Heart right ventricle (tissue), 16 donors: ENCODE results near the gene PRF1. TPM values are rescaled to one million over a fixed set of nuclear protein-coding genes. Genes with fewer than 3 reads are reported as not detected.

Experiments used
- ATAC-seq, 8 donors: fragments of 200-7000 bp; cut with Tn5 transposase; one replicate each; pipeline ENCODE4 v1.9.1; 2020; ENCODE audit warnings: mild to moderate bottlenecking in 8 of 8, moderate library complexity in 8 of 8, moderate number of reproducible peaks in 1 of 8
- DNase-seq, 2 donors: peaks; one replicate each; pipeline ENCODE4 v3.0.0-alpha.2; 2020
- H3K27ac ChIP-seq, 10 donors: fragments of 200-600 bp; sonication (generic) in 2 of 10; one replicate each; pipeline versions ENCODE4 v1.5.0 to v1.8.0; 2020 to 2022; ENCODE audit warnings: mild to moderate bottlenecking in 3 of 10
- H3K27me3 ChIP-seq, 7 donors: fragments of 200-600 bp; one replicate each; pipeline ENCODE4 v1.8.0; 2021 to 2022; ENCODE audit warnings: mild to moderate bottlenecking in 2 of 7
- H3K36me3 ChIP-seq, 9 donors: fragments of 200-600 bp; sonication (generic) in 1 of 9; one replicate each; pipeline versions ENCODE4 v1.5.0 to v1.8.0; 2020 to 2022; ENCODE audit warnings: mild to moderate bottlenecking in 2 of 9
- H3K4me1 ChIP-seq, 9 donors: fragments of 200-600 bp; sonication (generic) in 1 of 9; one replicate each; pipeline versions ENCODE4 v1.5.0 to v1.8.0; 2020 to 2022; ENCODE audit warnings: mild to moderate bottlenecking in 4 of 9
- H3K4me3 ChIP-seq, 10 donors: fragments of 200-600 bp; sonication (generic) in 2 of 10; one replicate each; pipeline versions ENCODE4 v1.5.0 to v1.8.0; 2020 to 2022; ENCODE audit warnings: mild to moderate bottlenecking in 7 of 10, moderate library complexity in 2 of 10
- H3K9me3 ChIP-seq, 11 donors: fragments of 200-600 bp in 10 of 11; sonication (generic) in 2 of 11; one replicate each; pipeline versions ENCODE4 v1.5.0 to v1.8.0; 2013 to 2022; ENCODE audit warnings: mild to moderate bottlenecking in 2 of 11, control low read depth in 1 of 11, moderate library complexity in 1 of 11
- WGBS, 2 donors: extraction: QIAGEN DNeasy Blood & Tissue Kit; methylation state at CpG; one replicate each; pipeline ENCODE4 v1.1.7; 2013; ENCODE audit warnings: inconsistent platforms in 1 of 2; 5-methylcytosine and 5-hydroxymethylcytosine counted together
- intact Hi-C, 10 donors: fragments of 100-400 bp; cut with DNase I; formaldehyde crosslinking; loops; one replicate each; pipeline versions ENCODE4 v1.11.1 to v1.14.2; 2022
- polyA plus RNA-seq, 2 donors: library from polyadenylated mRNA; stranded (reverse); fragments of 200-250 nt; gene quantifications; one replicate each; pipeline ENCODE4 v1.2.3, GENCODE V29; 2013
- total RNA-seq, 10 donors: library from RNA; stranded (reverse); fragmentation: NEBNext Ultra II Directional in 3 of 10; extraction: Animal tissue kit (Norgen Biotek cat#: 25700) in 3 of 10; gene quantifications; one replicate each; pipeline versions ENCODE4 v1.2.1 to v1.2.4, GENCODE V29; 2021 to 2023
- TF ChIP-seq, protein P1 (sequence below), 9 donors: fragments of 200-600 bp; sonication (generic) in 2 of 9; IDR thresholded peaks; one replicate each; pipeline versions ENCODE4 v1.5.0 to v1.8.0; 2021 to 2022; ENCODE audit warnings: antibody characterized with exemption in 9 of 9, mild to moderate bottlenecking in 5 of 9, moderate library complexity in 1 of 9
- donor health status: Arrhythmogenic right ventricular cardiomyopathy.
- donor health status: ischemic (EF 13 %, LVEDD 7.1; RV severe dilation, severe dysfunction).
- donor health status: healthy with polysubstance abuse.
- donor health status: DM: no; HTN: yes; CAD: no.
- donor health status: DM: no; HTN: no; CAD: no.
- donor health status: ischemic (EF 25% LVEDD 6.9; RV normal size, moderate dysfunction).
- donor health status: ischemic (EF 25% LVEDD 5.7; RV mildly dilated, moderate dysfunction).
- donor health status: healthy.
- donor health status: DM: yes; HTN: yes; CAD: no.
- donor health status: Ischemic cardiomyopathy.
- donor health status: ischemic (EF 35%, LVEDD 5.7; RV mildly dilated, moderate dysfunction).
- donor health status: nonischemic (EF 11% LVEDD 7.7; RV severe dilation, severe dysfunction).
- donor health status: DM: yes; HTN: yes; CAD: no.
- donor health status: PGD.
- donor health status: ischemic (EF 29% LVEDD 5.4; RV normal size, mild dysfunction).
- donor health status: nonischemic (EF 23%, LVEDD 6.1; RV moderate dilation, normal function).

The PRF1 gene
- total and polyA plus RNA-seq, 12 donors: 0.33 to 13.8 (median 1.2) TPM

DNA sequence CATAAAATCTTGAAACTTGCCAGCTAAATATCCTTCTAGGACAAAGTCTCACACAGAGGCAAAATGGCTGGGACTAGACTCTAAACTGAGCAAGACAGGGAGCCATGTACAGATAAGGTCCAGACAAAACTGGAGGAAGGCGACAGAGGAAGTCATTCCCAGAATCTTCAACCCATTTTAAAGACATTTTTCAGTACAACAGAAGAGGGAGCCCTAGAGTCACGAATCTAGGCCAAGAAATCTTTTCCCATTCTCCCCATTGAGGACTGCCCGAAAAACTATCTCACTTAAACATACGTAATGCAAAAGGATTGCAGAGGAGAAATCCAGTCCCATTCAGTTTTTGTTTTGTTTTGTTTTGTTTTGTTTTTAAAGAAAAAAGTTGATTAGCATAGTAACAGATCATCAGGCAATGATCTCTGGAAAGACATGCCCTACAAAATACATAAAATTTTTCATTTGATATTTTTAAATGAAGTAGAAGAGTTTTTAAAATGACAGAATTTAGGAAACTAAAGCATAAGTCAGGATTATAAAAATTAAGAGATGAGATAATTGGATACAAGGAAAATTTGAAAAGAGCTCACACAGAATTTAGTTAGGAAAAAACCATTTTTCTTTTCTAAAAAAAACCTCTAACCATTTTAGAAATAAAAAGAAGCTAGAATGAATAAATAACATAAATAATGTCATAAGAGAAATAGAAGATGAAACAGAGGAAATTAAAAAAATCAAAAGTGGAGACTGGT, 16.9 kb upstream of the PRF1 start:
- TF ChIP-seq, protein P1, sequence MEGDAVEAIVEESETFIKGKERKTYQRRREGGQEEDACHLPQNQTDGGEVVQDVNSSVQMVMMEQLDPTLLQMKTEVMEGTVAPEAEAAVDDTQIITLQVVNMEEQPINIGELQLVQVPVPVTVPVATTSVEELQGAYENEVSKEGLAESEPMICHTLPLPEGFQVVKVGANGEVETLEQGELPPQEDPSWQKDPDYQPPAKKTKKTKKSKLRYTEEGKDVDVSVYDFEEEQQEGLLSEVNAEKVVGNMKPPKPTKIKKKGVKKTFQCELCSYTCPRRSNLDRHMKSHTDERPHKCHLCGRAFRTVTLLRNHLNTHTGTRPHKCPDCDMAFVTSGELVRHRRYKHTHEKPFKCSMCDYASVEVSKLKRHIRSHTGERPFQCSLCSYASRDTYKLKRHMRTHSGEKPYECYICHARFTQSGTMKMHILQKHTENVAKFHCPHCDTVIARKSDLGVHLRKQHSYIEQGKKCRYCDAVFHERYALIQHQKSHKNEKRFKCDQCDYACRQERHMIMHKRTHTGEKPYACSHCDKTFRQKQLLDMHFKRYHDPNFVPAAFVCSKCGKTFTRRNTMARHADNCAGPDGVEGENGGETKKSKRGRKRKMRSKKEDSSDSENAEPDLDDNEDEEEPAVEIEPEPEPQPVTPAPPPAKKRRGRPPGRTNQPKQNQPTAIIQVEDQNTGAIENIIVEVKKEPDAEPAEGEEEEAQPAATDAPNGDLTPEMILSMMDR (IDR thresholded peaks at IDR 0.05): peak in 6 of 9 donors; percentile 27 to 54 (median 32)
- Histone ChIP-seq H3K9me3 (peaks cover 0 to 20% (median 10%) of the 10 kb centered on the region in 11 donors), H3K4me3 (no peak overlapping the region), H3K36me3 (no peaks in the 10 kb centered on the region), H3K4me1 (peaks cover 0 to 14% (median 0%) of the 10 kb centered on the region in 9 donors), H3K27ac (no peak overlapping the region), H3K27me3 (no peaks in the 10 kb centered on the region)
- ATAC-seq: no peak
- 58 to 62% methylated on average over 4 of the region's 4 CpGs for WGBS, 2 donors
- no peak for DNase-seq
- intact Hi-C loops: loop anchor here in 4 of 10 donors (2.0 to 10.0 kb wide), 3 partner anchors 135 to 139 kb away; no protein-coding TSS in a partner anchor

DNA sequence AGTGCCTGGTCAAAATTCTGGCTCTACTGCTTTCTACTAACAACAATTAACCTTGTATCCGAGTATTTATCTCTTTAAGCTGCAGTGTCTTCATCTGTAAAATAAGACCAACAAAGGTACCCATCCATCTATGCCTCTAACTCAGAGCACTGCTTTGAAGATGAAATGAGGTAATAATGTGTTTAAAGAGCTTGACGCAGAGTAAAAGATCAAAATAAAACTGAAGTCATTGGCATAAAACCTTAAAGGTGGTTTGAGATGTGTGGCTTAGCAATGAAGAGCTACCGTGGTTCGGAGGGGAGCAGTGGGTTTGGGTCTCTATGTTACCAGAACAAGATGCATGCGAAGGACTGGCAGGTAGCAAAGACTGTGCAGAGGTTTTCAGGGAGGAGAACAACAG, 16.1 kb upstream of the PRF1 start:
- TF ChIP-seq, protein P1 (IDR thresholded peaks at IDR 0.05): no peak
- Histone ChIP-seq H3K4me1 (peaks cover 0 to 14% (median 0%) of the 10 kb centered on the region in 9 donors), H3K27me3 (no peaks in the 10 kb centered on the region), H3K9me3 (peaks cover 0 to 20% (median 10%) of the 10 kb centered on the region in 11 donors), H3K4me3 (no peak overlapping the region), H3K36me3 (no peaks in the 10 kb centered on the region), H3K27ac (peak overlapping the region in 1 of 10 donors; percentile 57)
- intact Hi-C loops: loop anchor here in 2 of 10 donors (2.0 to 5.0 kb wide), 2 partner anchors 139 to 140 kb away; no protein-coding TSS in a partner anchor
- no peak for ATAC-seq
- DNase-seq: no peak
- WGBS, 2 donors: 95 to 96% methylated on average over 5 of the region's 5 CpGs

DNA sequence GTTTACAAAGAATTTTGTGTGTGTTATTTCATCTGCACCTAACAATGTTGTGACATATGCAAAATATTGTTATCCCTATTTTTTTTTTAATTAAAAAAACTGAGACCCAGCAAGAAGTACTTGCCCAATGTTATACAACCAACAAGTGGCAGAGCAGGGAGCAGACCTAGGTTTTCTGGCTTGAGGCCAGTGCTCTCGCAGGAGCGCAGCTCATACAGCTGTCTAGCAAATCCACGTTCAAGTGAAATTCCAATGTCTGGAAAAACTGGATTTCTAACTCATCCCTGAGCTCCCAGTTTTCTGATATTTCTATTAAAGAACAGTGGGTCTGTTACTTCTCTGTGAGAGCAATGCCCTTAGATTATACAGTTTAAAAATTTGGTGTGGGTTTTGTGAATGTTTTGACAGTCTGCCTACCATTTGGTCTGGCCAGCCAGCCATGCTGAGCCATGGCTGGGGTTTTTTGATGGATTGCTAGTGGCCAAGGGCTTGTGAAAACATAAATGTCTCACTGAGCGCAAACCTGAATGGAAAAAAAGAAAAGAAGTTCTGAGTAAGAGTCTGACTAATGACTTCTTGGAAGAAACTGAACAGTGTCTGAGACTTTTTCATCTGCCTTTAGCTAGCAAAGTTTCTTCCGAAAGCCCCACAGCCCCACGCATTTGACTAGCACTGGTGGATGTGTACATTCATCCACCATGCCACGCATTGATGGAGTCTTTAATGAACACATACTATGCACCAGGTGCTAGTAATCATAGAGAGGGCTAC, 15.4 kb upstream of the PRF1 start:
- H3K36me3 ChIP-seq: no peaks in the 10 kb centered on the region
- peaks cover 0 to 14% (median 0%) of the 10 kb centered on the region in 9 donors for H3K4me1 ChIP-seq
- intact Hi-C loops: loop anchor here in 2 of 10 donors (2.0 to 5.0 kb wide), 2 partner anchors 139 to 141 kb away; no protein-coding TSS in a partner anchor
- no peak for ATAC-seq
- WGBS, 2 donors: 72 to 79% methylated on average over 7 of the region's 7 CpGs
- DNase-seq: no peak
- peaks cover 0 to 20% (median 10%) of the 10 kb centered on the region in 11 donors for H3K9me3 ChIP-seq
- peak overlapping the region in 1 of 10 donors; percentile 57 for H3K27ac ChIP-seq
- no peak overlapping the region for H3K4me3 ChIP-seq
- TF ChIP-seq, protein P1 (IDR thresholded peaks at IDR 0.05): no peak
- H3K27me3 ChIP-seq: no peaks in the 10 kb centered on the region

DNA sequence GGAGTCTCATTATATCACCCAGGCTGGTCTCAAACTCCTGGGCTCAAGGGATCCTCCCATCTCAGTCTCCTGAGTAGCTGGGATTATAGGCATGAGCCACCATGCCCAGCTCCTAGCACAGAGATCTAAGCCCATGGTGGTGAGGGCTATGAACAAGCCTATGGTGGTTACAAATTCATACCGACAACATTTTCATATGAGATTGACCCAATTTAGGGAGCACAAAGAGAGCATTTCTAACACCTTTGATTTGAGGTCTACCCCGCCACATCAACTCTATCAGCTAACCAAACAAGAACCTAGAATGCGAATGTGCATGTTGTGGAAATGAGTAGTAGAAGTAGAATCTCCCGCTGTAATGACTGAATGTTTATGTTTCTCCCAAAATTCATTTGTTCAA, 14.2 kb upstream of the PRF1 start:
- Histone ChIP-seq H3K4me3 (no peak overlapping the region), H3K27me3 (no peaks in the 10 kb centered on the region), H3K27ac (peak overlapping the region in 1 of 10 donors; percentile 57), H3K4me1 (peaks cover 0 to 14% (median 0%) of the 10 kb centered on the region in 9 donors), H3K9me3 (peaks cover 0 to 20% (median 10%) of the 10 kb centered on the region in 11 donors), H3K36me3 (no peaks in the 10 kb centered on the region)
- 97% methylated on average over 4 of the region's 4 CpGs for WGBS, 2 donors
- DNase-seq (no peak), ATAC-seq (no peak)
- TF ChIP-seq, protein P1 (IDR thresholded peaks at IDR 0.05): no peak
- intact Hi-C loops: loop anchor here in 1 of 10 donors (5.0 kb wide), 1 partner anchor 141 kb away; no protein-coding TSS in a partner anchor
